ENCODE data around the gene PTPRU.

DNA sequence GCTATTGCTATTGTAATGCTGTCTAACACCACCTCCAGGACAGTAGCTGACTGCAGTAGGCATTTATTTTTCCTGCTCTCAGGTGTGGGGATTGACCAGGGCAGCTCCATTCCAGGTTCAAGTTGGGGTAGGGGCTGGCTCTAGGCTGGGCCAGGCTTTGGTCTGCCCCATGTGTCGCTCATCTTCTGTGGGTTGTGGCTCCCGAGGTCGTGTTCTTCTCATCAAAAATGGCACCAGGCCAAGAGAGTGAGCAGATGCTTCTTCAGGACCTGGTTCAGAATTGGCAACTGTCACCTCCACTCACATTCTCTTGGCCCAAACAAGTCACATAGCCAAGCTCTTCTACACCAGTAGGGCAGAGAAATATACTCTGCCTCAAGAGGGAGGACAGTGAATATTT lies 133.7 kb downstream of the PTPRU start:
- TF ChIP-seq, protein P1, sequence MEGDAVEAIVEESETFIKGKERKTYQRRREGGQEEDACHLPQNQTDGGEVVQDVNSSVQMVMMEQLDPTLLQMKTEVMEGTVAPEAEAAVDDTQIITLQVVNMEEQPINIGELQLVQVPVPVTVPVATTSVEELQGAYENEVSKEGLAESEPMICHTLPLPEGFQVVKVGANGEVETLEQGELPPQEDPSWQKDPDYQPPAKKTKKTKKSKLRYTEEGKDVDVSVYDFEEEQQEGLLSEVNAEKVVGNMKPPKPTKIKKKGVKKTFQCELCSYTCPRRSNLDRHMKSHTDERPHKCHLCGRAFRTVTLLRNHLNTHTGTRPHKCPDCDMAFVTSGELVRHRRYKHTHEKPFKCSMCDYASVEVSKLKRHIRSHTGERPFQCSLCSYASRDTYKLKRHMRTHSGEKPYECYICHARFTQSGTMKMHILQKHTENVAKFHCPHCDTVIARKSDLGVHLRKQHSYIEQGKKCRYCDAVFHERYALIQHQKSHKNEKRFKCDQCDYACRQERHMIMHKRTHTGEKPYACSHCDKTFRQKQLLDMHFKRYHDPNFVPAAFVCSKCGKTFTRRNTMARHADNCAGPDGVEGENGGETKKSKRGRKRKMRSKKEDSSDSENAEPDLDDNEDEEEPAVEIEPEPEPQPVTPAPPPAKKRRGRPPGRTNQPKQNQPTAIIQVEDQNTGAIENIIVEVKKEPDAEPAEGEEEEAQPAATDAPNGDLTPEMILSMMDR (IDR thresholded peaks at IDR 0.05) = no peak
- TF ChIP-seq ZFX (IDR thresholded peaks at IDR 0.05; ENCODE audit: borderline replicate concordance) = no peak
